AG09309 (cell line): ENCODE results near the gene TRIM27.
"Not testable (repeated sequence)": the region's sequence is repeated elsewhere in the genome, so short reads cannot be mapped to it uniquely, and the experiment has no call there.

Source experiments
- DNase-seq: peaks from one replicate; pipeline ENCODE4 v3.0.0-alpha.2; 2010; ENCODE audit warnings: low read depth
- H3K4me3 ChIP-seq: 2 replicates; pipeline ENCODE4 v1.5.1; 2011; ENCODE audit warnings: mild to moderate bottlenecking, low read depth, low read length, moderate library complexity; ENCODE audit not compliant: control insufficient read depth
- TF ChIP-seq, protein P1 (sequence below): IDR thresholded peaks from 2 replicates; pipeline ENCODE4 v1.5.1; 2011; ENCODE audit warnings: mild to moderate bottlenecking, low read depth, low read length, inconsistent platforms; ENCODE audit not compliant: insufficient read depth, control insufficient read depth; ENCODE audit errors: missing control alignments

The TRIM27 gene

DNA sequence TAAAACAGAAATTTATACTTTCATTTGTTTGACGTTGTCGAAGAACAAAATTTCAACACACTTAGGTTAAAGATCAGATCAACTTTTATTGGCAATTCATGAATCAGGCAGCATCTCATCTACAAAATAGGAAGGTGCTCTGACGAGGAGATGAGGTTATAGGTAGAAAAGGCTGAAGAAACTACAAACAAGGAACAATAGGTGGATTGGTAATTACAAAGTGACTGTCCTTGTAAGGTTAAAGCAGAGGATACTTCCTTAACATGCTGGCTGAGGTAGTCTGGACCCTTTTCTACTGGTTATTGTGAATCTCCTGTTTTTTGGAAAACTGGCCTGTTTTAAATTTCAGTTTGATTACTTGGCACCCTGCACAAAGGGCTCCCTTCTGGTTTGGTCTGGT is 32.5 kb upstream of the TRIM27 start:
- no peak for DNase-seq
- TF ChIP-seq, protein P1, sequence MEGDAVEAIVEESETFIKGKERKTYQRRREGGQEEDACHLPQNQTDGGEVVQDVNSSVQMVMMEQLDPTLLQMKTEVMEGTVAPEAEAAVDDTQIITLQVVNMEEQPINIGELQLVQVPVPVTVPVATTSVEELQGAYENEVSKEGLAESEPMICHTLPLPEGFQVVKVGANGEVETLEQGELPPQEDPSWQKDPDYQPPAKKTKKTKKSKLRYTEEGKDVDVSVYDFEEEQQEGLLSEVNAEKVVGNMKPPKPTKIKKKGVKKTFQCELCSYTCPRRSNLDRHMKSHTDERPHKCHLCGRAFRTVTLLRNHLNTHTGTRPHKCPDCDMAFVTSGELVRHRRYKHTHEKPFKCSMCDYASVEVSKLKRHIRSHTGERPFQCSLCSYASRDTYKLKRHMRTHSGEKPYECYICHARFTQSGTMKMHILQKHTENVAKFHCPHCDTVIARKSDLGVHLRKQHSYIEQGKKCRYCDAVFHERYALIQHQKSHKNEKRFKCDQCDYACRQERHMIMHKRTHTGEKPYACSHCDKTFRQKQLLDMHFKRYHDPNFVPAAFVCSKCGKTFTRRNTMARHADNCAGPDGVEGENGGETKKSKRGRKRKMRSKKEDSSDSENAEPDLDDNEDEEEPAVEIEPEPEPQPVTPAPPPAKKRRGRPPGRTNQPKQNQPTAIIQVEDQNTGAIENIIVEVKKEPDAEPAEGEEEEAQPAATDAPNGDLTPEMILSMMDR = no peak
- no peak overlapping the region for H3K4me3 ChIP-seq

DNA sequence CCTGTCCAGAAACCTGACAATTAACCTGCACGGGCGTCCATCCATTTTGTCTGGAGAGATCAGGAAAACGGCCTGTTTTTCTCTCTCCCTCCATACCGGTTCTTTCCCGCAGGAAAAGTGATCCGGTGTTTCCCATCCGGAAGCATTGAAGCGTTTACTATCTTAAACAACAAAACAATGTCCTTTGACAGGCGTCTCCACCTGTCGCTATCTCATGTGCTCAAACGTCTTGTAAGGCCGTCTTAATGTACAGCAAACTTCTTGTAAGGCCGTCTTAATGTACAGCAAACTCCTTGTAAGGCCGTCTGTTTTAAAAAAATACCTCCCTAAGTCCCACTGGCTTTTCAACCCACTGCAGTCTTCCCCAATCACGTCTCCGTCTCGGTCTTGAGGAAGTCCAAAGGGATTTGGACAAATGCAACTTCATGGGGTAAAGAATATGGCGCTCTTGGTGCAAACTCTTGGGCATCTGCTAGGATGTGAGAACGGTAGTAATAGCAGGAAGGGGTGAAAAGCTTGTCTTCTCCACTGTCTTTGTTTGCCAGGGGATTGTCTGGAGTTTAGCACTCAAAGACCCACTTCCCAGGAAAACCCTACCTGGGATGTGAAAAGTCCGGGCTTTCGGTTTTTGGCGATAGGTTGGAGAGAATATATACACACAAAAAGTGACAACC is 29.9 kb upstream of the TRIM27 start:
- DNase-seq = no peak
- H3K4me3 ChIP-seq = peak overlapping the region; percentile 55
- TF ChIP-seq, protein P1 = no peak

DNA sequence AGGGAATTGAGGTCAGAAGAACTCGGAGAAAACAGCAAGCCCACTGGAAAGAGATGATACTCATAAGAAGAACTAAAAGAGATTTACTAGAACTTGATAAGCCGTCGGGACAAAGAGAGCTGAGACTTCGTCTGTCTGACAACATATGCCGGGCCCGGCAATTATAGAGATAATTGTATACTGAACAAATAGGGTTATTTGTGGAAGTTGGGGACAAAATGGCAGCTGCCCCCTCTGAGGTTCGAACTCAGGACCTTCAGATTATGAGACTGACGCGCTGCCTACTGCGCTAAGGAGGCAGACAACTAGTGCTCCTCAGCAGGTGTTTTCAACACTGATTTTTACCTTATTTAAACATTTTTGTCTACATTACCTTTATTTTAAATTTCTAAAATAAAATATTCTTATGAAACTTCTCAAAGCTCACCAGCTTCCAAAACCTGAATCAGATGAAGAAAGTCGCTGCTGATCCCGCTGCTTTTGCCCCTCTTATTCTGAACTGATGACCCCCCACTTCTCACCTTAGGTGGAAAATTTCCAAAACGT is 29.3 kb upstream of the TRIM27 start:
- TF ChIP-seq, protein P1 = no peak
- no peak for DNase-seq
- H3K4me3 ChIP-seq = peak overlapping the region; percentile 55

DNA sequence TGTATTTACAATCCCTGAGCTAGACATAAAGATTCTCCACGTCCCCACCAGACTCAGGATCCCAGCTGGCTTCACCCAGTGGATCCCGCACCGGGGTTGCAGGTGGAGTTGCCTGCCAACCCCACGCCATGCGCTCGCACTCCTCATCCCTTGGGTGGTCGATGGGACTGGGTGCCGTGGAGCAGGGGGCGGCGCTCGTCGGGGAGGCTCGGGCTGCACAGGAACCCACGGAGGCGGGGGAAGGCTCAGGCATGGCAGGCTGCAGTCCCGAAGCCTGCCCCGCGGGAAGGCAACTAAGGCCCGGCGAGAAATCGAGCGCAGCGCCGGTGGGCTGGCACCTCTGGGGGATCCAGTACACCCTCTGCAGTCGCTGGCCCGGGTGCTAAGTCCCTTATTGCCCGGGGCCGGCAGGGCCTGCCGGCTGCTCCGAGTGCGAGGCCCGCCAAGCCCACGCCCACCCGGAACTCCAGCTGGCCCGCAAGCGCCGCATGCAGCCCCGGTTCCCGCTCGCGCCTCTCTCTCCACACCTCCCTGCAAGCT is 25.9 kb upstream of the TRIM27 start:
- H3K4me3 ChIP-seq, DNase-seq: not testable (repeated sequence)

DNA sequence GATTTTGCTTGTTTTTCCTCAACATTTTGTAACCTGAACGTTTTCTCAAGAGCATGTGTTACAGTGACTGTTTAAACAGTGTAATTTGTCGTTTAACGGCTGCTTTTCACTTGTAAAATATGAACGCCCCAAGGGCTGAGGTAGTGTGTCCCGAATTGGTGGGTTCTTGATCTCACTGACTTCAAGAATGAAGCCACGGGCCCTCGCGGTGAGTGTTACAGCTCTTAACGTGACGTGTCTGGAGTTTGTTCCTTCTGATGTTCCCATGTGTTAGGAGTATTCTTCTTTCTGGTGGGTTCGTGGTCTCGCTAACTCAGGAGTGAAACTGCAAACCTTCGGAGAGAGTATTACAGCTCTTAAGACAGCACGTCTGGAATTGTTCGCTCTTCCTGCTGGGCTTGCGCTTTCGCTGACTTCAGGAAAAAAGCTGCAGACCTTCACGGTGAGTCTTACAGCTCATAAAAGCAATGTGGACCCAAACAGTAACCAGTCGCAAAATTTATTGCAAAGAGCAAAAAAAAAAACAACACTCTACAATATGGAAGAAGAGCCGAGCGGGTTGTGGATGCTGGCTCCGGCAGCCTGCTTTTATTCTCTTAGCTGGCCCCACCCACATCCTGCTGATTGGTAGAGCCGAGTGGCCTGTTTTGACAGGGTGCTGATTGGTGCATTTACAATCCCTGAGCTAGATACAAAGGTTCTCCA is 25.1 kb upstream of the TRIM27 start:
- DNase-seq = no peak
- H3K4me3 ChIP-seq = no peak overlapping the region

DNA sequence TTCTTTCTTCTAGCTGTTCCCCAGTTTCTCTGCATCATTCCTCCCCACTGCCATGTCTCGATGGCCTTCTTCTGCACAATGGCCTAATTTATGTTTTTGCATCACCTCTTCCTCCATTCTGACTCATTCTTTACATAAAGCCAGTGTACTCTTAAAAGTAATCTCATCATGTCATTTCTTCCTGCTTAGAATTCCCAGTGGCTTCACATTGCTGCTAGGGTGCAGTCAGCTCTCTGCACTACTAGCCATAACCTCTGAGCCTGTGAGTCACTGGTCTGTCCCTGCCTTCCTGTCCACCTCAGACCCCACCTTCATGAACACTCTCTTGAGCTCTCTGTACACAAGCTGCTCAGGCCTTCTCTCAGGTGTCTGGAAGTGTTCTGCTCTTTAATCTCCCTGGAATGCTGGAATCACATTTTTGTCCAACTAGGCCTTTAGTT is 24.1 kb upstream of the TRIM27 start:
- TF ChIP-seq, protein P1 = no peak
- DNase-seq = no peak

More for the DNA sequence above, 25.1 kb upstream of the TRIM27 start:
- TF ChIP-seq, protein P1 = no peak

DNA sequence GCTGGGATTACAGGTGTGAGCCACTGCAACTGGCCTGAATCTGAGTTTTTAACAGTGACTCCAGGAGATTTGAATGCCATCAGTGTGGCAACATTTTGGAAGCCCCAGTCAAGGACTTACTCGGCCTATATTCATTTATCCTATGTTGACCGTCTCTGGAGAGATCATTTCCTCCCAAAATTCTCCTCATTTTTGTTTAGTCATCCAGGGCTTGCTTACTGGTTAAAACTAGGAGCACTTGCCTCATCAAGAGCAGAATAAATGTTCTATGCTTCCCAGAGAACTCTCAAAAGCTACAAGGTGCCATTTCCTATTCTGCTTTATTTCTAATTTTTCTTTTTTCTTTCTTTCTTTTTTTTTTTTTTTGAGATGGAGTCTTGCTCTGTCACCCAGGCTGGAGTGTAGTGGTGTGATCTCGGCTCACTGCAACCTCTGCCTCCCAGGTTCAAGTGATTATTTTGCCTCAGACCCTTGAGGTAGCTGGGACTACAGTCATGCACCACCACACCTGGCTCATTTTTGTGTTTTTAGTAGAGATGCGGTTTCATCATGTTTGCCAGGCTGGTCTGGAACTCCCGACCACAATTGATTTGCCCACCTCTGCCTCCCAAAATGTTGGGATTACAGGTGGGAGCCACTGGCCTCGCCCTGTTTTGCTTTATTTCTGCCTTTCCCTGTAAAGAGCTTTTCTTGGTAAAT is 23.4 kb upstream of the TRIM27 start:
- TF ChIP-seq, protein P1 = no peak
- no peak overlapping the region for H3K4me3 ChIP-seq
- DNase-seq = no peak

More for the DNA sequence above, 24.1 kb upstream of the TRIM27 start:
- no peak overlapping the region for H3K4me3 ChIP-seq
